Activated T-helper 17 cell treated with anti-CD3 and anti-CD28 coated beads, Interleukin-2, amount 50 U/mL, for 72 hours (primary cell): ENCODE results near the gene C6orf120. TPM values are rescaled to one million over a fixed set of nuclear protein-coding genes. Genes with fewer than 3 reads are reported as not detected.

Source experiments
- ATAC-seq: fragments of 150-1000 bp; cut with Tn5 transposase; replicated peaks from 2 replicates; pipeline ENCODE4 v1.10.0; 2021; ENCODE audit warnings: mild to moderate bottlenecking, moderate library complexity
- H3K27ac Mint-ChIP-seq: one replicate; pipeline ENCODE4 v1.8.0; 2022; ENCODE audit warnings: mixed read lengths
- H3K27me3 Mint-ChIP-seq: one replicate; pipeline ENCODE4 v1.8.0; 2022; ENCODE audit warnings: mixed read lengths
- H3K36me3 Mint-ChIP-seq: one replicate; pipeline ENCODE4 v1.8.0; 2022; ENCODE audit warnings: low read depth, mild to moderate bottlenecking, mixed read lengths
- H3K4me1 Mint-ChIP-seq: one replicate; pipeline ENCODE4 v1.8.0; 2022; ENCODE audit warnings: mixed read lengths
- H3K4me3 Mint-ChIP-seq: one replicate; pipeline ENCODE4 v1.8.0; 2022; ENCODE audit warnings: mild to moderate bottlenecking, mixed read lengths
- H3K9me3 Mint-ChIP-seq: one replicate; pipeline ENCODE4 v1.8.0; 2022; ENCODE audit warnings: mixed read lengths
- total RNA-seq, 2 donors: library from RNA; stranded (reverse); gene quantifications; one replicate each; pipeline ENCODE4 v1.2.3, GENCODE V29; 2022

Gene C6orf120
- total RNA-seq, 2 donors from 2014 or later, result 12.0 to 14.6 TPM

DNA sequence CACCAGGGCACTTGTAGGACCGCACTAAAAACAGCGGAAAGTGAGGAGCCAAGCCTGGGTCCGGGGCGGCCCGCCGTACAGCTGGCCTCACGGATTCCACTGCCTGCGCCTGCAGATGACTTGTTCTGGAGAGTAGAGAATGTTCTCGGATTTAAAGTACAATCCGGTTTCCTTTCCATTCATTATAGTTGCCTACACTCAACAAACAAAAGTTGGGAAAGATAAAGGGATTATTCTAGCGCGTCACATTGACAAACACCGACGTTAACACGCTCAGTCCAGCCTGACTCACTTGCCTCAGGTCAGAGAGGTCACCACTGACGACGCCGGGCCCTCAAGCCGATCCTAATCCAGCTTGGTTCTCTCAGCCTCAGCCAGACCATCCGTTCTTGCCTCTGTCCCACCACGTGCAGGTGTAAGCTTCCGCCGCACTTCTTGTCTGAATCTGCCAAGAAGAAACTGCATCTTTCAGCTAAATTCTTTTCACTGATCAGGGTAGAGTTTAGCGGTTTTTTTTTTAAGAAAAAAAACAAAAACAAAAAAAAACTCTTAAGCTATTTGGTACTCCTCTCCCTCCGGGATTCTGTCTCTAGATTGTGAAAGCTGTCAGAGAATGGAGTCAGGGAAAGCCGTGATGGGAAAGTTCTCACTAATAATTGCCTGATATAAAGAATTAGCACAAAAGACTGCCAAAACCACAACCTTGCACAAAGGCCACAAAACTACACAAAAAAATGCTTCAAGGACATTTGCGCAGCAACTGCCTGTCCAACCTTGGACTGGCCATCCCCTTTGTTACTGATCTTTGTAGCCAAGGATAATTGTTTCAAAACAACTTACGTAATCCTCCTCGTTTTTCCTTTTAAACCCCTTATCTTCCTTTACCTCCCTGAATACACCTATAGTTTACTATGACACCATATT lies 23.5 kb downstream of the C6orf120 start:
- Mint-ChIP-seq H3K9me3 (no peaks in the 10 kb centered on the region), H3K27ac (peak overlapping the region; percentile 23), H3K4me1 (peaks cover 11% of the 10 kb centered on the region), H3K4me3 (peak overlapping the region; percentile 76), H3K36me3 (peaks cover 13% of the 10 kb centered on the region), H3K27me3 (no peaks in the 10 kb centered on the region)
- peak; percentile 32 for ATAC-seq

DNA sequence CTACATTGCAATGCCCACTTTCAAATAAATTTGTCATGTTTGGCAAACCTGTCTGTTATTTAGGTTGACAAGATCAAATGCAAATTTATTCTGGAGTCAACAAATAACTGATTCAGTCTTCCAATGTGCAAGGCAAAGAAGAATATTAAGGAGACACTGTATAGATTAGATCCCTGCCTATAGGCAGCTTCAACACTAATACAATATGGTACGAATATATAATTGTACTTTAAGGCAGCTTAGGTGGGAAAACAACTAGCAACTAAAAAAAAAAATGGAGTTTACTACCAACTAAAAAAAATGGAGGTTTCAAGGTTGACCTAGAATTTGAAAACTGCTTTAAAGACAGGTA lies 24.1 kb downstream of the C6orf120 start:
- H3K27ac Mint-ChIP-seq, result peak overlapping the region; percentile 23
- peak overlapping the region; percentile 76 for H3K4me3 Mint-ChIP-seq
- H3K27me3 Mint-ChIP-seq, result no peaks in the 10 kb centered on the region
- H3K9me3 Mint-ChIP-seq, result no peaks in the 10 kb centered on the region
- ATAC-seq, result no peak
- peaks cover 8% of the 10 kb centered on the region for H3K4me1 Mint-ChIP-seq
- H3K36me3 Mint-ChIP-seq, result peaks cover 10% of the 10 kb centered on the region

DNA sequence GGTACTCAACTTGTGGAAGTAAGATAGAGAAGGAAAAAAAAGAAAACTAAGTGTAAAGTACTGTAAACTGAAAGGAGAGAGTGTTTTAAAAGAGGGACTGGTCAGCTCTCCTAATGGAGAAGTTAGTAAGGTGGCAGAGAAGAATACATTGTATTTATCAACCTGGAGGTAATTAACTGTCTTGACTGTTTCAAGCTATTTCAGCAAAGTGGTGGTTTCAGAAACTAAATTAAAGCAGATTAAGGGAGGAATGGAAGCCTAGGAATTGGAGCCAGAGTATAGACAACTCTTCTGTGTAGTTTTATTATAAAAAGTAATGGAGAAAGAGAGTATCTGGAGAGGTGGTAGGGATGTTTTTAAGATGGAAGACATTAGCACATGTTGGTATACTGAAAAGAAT lies 25.0 kb downstream of the C6orf120 start:
- Mint-ChIP-seq H3K27me3 (no peaks in the 10 kb centered on the region), H3K9me3 (no peaks in the 10 kb centered on the region), H3K36me3 (peaks cover 10% of the 10 kb centered on the region), H3K4me3 (no peak overlapping the region), H3K4me1 (peaks cover 4% of the 10 kb centered on the region), H3K27ac (no peak overlapping the region)
- no peak for ATAC-seq

DNA sequence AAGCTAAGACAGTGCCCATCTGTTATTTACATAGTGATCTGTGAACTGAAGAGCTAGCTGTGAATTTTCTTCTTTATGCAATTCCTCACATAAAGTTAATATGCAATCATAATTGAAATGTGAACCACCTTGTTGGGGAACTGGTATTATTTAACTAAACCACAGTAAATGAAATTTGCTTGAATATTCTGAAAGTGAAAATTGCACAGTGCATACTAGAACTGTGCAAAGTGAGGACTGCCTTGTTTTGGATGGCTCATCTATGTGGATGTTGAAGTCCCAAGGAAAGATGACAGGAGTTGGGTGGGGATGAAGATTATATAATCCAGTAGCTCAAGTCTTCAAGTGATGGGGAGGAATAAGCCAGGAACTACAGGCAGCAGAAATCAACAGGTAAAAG lies 28.0 kb downstream of the C6orf120 start:
- H3K27me3 Mint-ChIP-seq, result no peaks in the 10 kb centered on the region
- no peak overlapping the region for H3K4me3 Mint-ChIP-seq

DNA sequence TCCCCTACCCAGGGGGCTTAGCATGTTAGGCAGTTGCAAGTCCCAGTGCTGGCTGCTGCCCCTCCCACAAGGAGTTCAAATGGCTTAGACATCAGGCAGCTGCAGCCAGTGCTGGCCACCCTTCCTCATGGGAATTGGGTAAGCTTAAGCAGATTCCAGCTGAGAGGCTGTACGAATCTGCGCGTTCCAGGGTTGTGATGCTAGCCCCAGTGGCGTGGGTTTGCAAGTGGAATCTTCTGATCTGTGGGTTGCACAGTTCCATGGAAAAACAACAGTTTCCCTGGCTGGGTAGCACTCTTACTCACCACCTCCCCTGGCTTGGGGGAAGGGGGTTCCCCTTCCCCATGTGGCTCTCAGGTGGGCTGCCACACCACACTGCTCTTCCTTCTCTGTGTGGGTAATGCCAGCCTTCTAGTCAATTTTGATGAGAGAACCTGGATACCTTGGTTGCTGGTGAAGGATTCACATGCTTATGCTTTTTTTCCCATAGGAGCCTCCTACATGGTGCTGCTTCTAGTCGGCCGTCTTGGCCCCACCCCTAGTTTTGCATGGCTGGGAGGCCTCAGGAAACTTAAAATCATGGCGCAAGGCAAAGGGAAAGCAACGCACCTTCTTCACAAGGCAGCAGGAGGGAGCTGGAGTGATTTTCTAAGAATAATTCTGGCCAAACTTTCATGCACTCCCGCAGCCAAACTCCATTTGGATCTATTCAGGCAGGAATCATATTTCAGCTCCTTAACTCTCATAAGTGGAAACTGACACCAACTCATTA lies 36.5 kb downstream of the C6orf120 start:
- no peak for ATAC-seq
- no peaks in the 10 kb centered on the region for H3K36me3 Mint-ChIP-seq
- H3K27me3 Mint-ChIP-seq, result peaks cover 5% of the 10 kb centered on the region
- no peak overlapping the region for H3K27ac Mint-ChIP-seq
- H3K9me3 Mint-ChIP-seq, result no peaks in the 10 kb centered on the region
- no peak overlapping the region for H3K4me3 Mint-ChIP-seq
- no peaks in the 10 kb centered on the region for H3K4me1 Mint-ChIP-seq

More for the DNA sequence above, 28.0 kb downstream of the C6orf120 start:
- H3K36me3 Mint-ChIP-seq, result no peaks in the 10 kb centered on the region
- H3K4me1 Mint-ChIP-seq, result peaks cover 4% of the 10 kb centered on the region
- H3K27ac Mint-ChIP-seq, result no peak overlapping the region
- H3K9me3 Mint-ChIP-seq, result no peaks in the 10 kb centered on the region
- ATAC-seq, result no peak

DNA sequence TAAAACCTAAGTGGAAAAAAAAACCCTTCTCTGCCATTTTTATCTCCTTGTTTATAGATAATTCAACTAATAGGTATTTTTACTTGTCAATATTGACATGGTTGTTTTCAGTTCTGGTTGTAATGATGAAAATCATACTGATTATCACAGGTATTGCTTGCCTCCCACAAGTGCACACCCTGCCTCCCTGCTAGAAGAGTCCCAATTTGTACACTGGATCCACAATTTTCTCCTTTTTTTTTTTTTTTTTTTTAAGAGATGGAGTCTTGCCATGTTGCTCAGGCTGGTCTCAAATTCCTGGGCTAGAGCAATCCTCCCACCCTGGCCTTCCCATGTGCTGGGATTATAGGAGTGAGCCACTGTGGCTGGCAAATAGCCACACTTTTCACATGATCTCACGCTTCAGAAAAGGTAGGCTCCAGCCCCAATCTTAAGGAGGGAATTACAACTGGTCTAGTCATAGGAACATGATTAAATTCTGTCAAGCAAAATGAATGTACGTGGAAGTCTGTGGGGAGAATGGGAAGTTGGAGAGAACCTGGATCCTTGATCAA lies 37.1 kb downstream of the C6orf120 start:
- H3K27ac Mint-ChIP-seq, result no peak overlapping the region
- H3K9me3 Mint-ChIP-seq, result no peaks in the 10 kb centered on the region
- H3K27me3 Mint-ChIP-seq, result peaks cover 5% of the 10 kb centered on the region
- H3K4me3 Mint-ChIP-seq, result no peak overlapping the region
- H3K4me1 Mint-ChIP-seq, result no peaks in the 10 kb centered on the region
- no peaks in the 10 kb centered on the region for H3K36me3 Mint-ChIP-seq
- no peak for ATAC-seq

DNA sequence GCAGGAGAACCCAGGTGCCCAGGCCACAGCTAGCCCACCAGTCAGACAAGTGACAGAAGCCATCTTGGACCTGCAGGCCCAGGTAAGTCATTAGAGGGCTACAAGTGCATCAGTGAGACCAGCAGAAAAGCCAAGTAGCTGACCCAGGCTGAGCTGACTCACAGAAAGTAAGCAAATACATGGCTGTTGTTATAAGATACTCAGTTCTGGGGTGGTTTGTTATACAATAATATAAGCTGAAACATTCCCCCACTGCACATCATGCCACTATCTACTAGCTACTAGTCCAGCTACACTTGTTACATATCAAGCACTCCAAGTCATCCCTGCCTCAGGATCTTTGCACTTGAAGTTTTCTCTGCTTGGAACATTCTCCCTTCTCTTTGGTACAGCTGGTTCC lies 39.4 kb downstream of the C6orf120 start:
- peaks cover 5% of the 10 kb centered on the region for H3K27me3 Mint-ChIP-seq
- ATAC-seq, result no peak
- no peak overlapping the region for H3K4me3 Mint-ChIP-seq
- H3K4me1 Mint-ChIP-seq, result no peaks in the 10 kb centered on the region
- no peaks in the 10 kb centered on the region for H3K9me3 Mint-ChIP-seq
- H3K27ac Mint-ChIP-seq, result no peak overlapping the region
- no peaks in the 10 kb centered on the region for H3K36me3 Mint-ChIP-seq

DNA sequence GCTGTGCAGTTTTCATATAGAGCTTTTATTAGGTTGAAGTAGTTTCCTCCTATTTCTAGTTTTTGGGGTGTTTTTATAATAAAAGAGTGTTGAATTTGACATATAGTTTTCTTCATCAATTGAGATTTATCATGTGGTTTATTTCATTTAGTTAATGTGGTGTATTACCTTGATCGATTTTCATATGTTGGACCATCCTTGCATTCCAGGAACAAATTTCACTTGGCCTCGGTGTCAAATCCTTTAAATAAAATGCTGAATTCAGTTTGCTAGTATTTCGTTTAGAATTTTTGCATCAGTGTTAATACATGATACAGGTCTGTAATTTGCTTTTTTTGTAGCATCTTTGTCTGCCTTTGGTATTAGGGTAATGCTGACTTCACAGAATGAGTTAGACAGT lies 43.5 kb downstream of the C6orf120 start:
- H3K4me3 Mint-ChIP-seq, result no peak overlapping the region
- ATAC-seq, result no peak
- no peak overlapping the region for H3K27ac Mint-ChIP-seq
- no peaks in the 10 kb centered on the region for H3K9me3 Mint-ChIP-seq
- peaks cover 6% of the 10 kb centered on the region for H3K4me1 Mint-ChIP-seq
- peaks cover 11% of the 10 kb centered on the region for H3K36me3 Mint-ChIP-seq
- H3K27me3 Mint-ChIP-seq, result no peaks in the 10 kb centered on the region

DNA sequence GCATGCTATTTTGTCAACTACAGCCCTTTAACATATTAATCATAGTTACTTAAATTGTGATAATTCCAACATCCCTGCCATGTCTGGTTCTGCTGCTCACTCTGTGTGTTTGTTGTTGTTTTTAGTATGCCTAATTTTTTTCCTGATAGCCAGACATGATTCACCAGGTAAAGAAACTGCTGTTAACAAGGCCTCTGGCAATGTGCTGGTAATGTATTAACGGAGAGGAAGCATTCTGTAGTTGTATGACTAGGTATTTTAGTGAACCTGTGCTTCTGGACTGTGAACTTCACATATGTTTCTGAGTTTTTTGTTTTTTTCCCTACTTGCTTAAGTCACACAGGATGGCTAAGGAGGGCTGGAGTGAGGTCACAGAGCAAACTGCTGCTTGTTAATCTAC lies 44.6 kb downstream of the C6orf120 start:
- no peak for ATAC-seq

DNA sequence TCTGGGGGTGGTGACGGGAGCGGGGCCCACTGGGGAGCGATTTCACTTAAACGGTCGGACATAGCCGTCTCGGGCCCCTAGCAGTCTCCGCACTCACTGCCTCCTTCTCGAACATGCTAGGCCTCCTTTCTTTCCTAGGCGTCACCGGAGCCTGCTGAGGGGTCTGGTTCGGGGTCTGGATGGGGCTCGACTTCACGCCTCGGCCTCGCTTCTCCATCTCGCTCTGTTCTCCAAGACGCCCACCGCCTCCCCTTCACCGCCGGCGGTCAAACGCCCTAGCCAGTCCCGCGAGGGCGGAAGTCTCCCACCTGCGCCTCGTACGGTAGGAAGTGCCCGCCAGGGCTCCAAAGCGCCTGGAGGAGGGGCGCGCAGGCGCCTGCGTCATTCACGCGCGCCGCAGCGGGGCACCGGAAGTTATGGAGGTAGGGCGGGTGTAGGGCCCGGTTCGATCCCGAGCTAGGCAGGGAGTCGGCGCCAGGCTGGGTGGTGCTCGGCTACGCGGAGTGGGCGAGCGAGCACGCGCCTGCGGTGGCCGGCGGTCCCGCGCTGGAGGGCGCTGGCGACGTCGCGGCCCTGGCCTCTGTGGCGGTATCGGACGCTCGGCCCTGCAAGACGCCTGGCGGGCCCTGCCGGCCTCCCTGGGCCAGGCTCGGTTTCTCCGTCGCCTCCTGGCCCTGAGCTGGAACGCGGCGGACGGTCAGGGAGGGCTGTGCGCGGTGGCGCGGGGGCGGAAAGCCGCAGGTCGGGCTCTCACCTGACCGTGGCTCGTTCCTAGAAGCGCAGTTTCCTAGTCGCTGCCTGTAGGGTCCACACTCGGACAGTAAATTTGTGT lies 49.5 kb downstream of the C6orf120 start, which contains the start of the genes DYNLT2 and ERMARD:
Gene DYNLT2, minus strand, starts transcription at position 331 of the 832 bp plus-strand sequence. Its CDS starts 114 bp downstream, at position 217.
Gene ERMARD, plus strand, starts transcription at position 381 of the 832 bp plus-strand sequence. Its CDS starts 36 bp downstream, at position 417.
- H3K4me1 Mint-ChIP-seq, result peaks cover 14% of the 10 kb centered on the region
- peaks cover 34% of the 10 kb centered on the region for H3K36me3 Mint-ChIP-seq
- no peaks in the 10 kb centered on the region for H3K27me3 Mint-ChIP-seq
- peak within 1 kb of the TSS; percentile 100 for H3K27ac Mint-ChIP-seq
- H3K4me3 Mint-ChIP-seq, result peak within 1 kb of the TSS; percentile 97
- no peaks in the 10 kb centered on the region for H3K9me3 Mint-ChIP-seq
- peak; percentile 98 for ATAC-seq

More for the DNA sequence above, 44.6 kb downstream of the C6orf120 start:
- no peaks in the 10 kb centered on the region for H3K9me3 Mint-ChIP-seq
- no peak overlapping the region for H3K4me3 Mint-ChIP-seq
- peaks cover 20% of the 10 kb centered on the region for H3K36me3 Mint-ChIP-seq
- no peak overlapping the region for H3K27ac Mint-ChIP-seq
- peaks cover 6% of the 10 kb centered on the region for H3K4me1 Mint-ChIP-seq
- no peaks in the 10 kb centered on the region for H3K27me3 Mint-ChIP-seq

DNA sequence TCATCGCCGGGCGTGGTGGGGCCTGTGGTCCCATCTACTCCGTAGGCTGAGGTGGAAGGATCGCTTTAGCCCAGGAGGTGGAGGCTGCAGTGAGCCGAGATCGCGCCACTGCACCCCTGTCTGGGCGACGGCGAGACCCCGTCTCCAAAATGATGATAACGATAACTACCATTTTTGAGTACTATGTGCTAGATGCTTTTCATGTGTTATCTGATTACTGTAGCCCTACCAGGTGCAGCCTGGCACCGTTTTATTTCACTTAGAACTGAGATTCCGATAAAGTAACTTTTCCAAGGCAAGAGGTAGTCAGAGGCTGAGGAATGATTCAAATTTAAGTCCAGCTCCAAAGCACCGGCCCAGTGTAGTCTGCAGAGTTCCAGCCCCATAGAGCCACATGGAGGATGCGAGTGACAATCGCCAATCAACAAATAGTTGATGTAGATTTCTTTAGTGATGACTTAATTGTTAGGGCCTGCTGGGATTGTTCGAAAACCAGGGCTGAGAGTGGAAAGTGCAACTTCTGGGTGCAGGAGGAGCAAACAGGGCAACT lies 50.2 kb downstream of the C6orf120 start:
- peak overlapping the region; percentile 97 for H3K4me3 Mint-ChIP-seq
- ATAC-seq, result no peak
- peaks cover 41% of the 10 kb centered on the region for H3K36me3 Mint-ChIP-seq
- H3K4me1 Mint-ChIP-seq, result peaks cover 14% of the 10 kb centered on the region
- no peaks in the 10 kb centered on the region for H3K27me3 Mint-ChIP-seq
- no peaks in the 10 kb centered on the region for H3K9me3 Mint-ChIP-seq
- peak overlapping the region; percentile 100 for H3K27ac Mint-ChIP-seq
